GM23338 (cell line): ENCODE measurements around the gene SYNE3.

Experiments used
- CREB1 ChIP-seq: fragments of 250-450 bp; sonication (Bioruptor Pico); IDR thresholded peaks from 2 replicates; pipeline ENCODE4 v1.5.0; 2020; ENCODE audit warnings: low read depth, mild to moderate bottlenecking, moderate library complexity
- POLR2AphosphoS5 ChIP-seq: IDR thresholded peaks from 2 replicates; pipeline ENCODE4 v1.6.1; 2016; ENCODE audit warnings: antibody characterized with exemption, low read depth
- STAT1 ChIP-seq: IDR thresholded peaks from one replicate; pipeline ENCODE4 v1.6.1; 2016; ENCODE audit warnings: antibody characterized with exemption; ENCODE audit not compliant: unreplicated experiment
- ZNF114 ChIP-seq: fragments of 250-450 bp; sonication (Bioruptor Pico); IDR thresholded peaks from 2 replicates; pipeline ENCODE4 v1.5.0; 2020; ENCODE audit warnings: mild to moderate bottlenecking, moderate library complexity
- TF ChIP-seq, protein P1 (sequence below), 2 experiments: fragments of 200-600 bp in 1 of 2; sonication (generic) in 1 of 2; conservative IDR thresholded peaks; 2 replicates each; pipeline versions ENCODE4 v1.5.1 to v1.6.1; 2016 to 2017; ENCODE audit warnings: antibody characterized with exemption in 2 of 2, low read depth in 2 of 2, mild to moderate bottlenecking in 2 of 2, moderate library complexity in 1 of 2

GRCh38 chr14:95476747-95477146 lies 39.7 kb downstream of the SYNE3 start:
- no peak for TF ChIP-seq CREB1 (CRISPR knock-in tag)
- no peak for TF ChIP-seq STAT1
- TF ChIP-seq, protein P1, sequence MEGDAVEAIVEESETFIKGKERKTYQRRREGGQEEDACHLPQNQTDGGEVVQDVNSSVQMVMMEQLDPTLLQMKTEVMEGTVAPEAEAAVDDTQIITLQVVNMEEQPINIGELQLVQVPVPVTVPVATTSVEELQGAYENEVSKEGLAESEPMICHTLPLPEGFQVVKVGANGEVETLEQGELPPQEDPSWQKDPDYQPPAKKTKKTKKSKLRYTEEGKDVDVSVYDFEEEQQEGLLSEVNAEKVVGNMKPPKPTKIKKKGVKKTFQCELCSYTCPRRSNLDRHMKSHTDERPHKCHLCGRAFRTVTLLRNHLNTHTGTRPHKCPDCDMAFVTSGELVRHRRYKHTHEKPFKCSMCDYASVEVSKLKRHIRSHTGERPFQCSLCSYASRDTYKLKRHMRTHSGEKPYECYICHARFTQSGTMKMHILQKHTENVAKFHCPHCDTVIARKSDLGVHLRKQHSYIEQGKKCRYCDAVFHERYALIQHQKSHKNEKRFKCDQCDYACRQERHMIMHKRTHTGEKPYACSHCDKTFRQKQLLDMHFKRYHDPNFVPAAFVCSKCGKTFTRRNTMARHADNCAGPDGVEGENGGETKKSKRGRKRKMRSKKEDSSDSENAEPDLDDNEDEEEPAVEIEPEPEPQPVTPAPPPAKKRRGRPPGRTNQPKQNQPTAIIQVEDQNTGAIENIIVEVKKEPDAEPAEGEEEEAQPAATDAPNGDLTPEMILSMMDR (conservative IDR thresholded peaks at IDR 0.05; ENCODE audit: low read depth in 2 of 2): no peak
- no peak for TF ChIP-seq POLR2AphosphoS5
- TF ChIP-seq ZNF114 (CRISPR knock-in tag): no peak
